BJ (cell line): Measurements from ENCODE around the gene KRTAP1-5. TPM values are rescaled to one million over a fixed set of nuclear protein-coding genes. Genes with fewer than 3 reads are reported as not detected.
"Not testable (repeated sequence)": the region's sequence is repeated elsewhere in the genome, so short reads cannot be mapped to it uniquely, and the experiment has no call there.

Experiments
- CTCF ChIA-PET: fragments of 350-600 bp; formaldehyde crosslinking; extraction: SDS; loops from one replicate; lab custom pipeline; 2021; ENCODE audit warnings: antibody characterized with exemption, inconsistent platforms; lab: Yijun Ruan, JAX
- POLR2A ChIA-PET: fragments of 300-600 bp; sonication (Branson Sonifier 250); formaldehyde crosslinking; extraction: SDS; loops from one replicate; lab custom pipeline; 2021; ENCODE audit warnings: antibody characterized with exemption; lab: Charles Lee
- DNase-seq: peaks from one replicate; pipeline ENCODE4 v3.0.0-alpha.2; 2011; ENCODE audit warnings: low read depth
- H3K27me3 ChIP-seq: 2 replicates; pipeline ENCODE4 v1.6.0; 2011; ENCODE audit warnings: low read length; ENCODE audit not compliant: control insufficient read depth, insufficient read depth
- H3K36me3 ChIP-seq: 2 replicates; pipeline ENCODE4 v1.5.1; 2011; ENCODE audit warnings: low read length; ENCODE audit not compliant: control insufficient read depth, insufficient read depth
- H3K4me3 ChIP-seq: 2 replicates; pipeline ENCODE4 v1.5.1; 2011; ENCODE audit warnings: low read depth, mild to moderate bottlenecking, control low read depth, low read length
- CTCF ChIP-seq: IDR thresholded peaks from 2 replicates; pipeline ENCODE4 v1.5.1; 2011; ENCODE audit warnings: low read depth, mild to moderate bottlenecking, control low read depth, inconsistent platforms, low read length, moderate library complexity; ENCODE audit not compliant: insufficient read depth
- polyA plus RNA-seq: library from polyadenylated mRNA; depleted of rRNA; stranded (reverse); fragments of >200 nt; gene quantifications from 2 replicates; pipeline ENCODE4 v1.2.3, GENCODE V29; 2011

KRTAP1-5 gene
- polyA plus RNA-seq, 1 experiment = 65.1 TPM

GRCh38 chr17:41003926-41004325 is 23.1 kb downstream of the KRTAP1-5 start:
- CTCF ChIA-PET = no interaction called here
- Histone ChIP-seq H3K27me3 (no peaks in the 10 kb centered on the region), H3K36me3 (no peaks in the 10 kb centered on the region), H3K4me3 (no peak overlapping the region)
- no peak for TF ChIP-seq CTCF
- no peak for DNase-seq
- POLR2A ChIA-PET = no interaction called here

- ChIA-PET CTCF (no interaction called here), POLR2A (no interaction called here)
- H3K27me3 ChIP-seq = no peaks in the 10 kb centered on the region
- TF ChIP-seq CTCF = no peak
- no peak overlapping the region for H3K4me3 ChIP-seq
- no peak for DNase-seq
- no peaks in the 10 kb centered on the region for H3K36me3 ChIP-seq
These were observed 24.2 kb downstream of the KRTAP1-5 start for GRCh38 chr17:41002814-41003213.

GRCh38 chr17:41001795-41002194 is 25.2 kb downstream of the KRTAP1-5 start:
- ChIA-PET CTCF (no interaction called here), POLR2A (interaction anchor here (0.6 kb wide), 1 partner anchor 183 kb away, joined by 6 read pairs; no protein-coding TSS in a partner anchor)
- no peak for DNase-seq
- Histone ChIP-seq H3K27me3 (no peaks in the 10 kb centered on the region), H3K36me3 (no peaks in the 10 kb centered on the region), H3K4me3 (no peak overlapping the region)
- TF ChIP-seq CTCF = no peak

GRCh38 chr17:40999563-40999962 is 27.4 kb downstream of the KRTAP1-5 start, which contains the start of gene KRTAP3-2:
Gene KRTAP3-2 (minus strand): TSS chr17:40999906. CDS start chr17:40999853, 53 bp downstream.
- DNase-seq, H3K27me3 ChIP-seq, H3K4me3 ChIP-seq, CTCF ChIA-PET, POLR2A ChIA-PET, H3K36me3 ChIP-seq: not testable (repeated sequence)

- no peak for TF ChIP-seq CTCF
- Histone ChIP-seq H3K36me3 (no peaks in the 10 kb centered on the region), H3K27me3 (no peaks in the 10 kb centered on the region), H3K4me3 (no peak overlapping the region)
- no peak for DNase-seq
- CTCF ChIA-PET = no interaction called here
- POLR2A ChIA-PET = no interaction called here
These were observed 29.6 kb downstream of the KRTAP1-5 start for GRCh38 chr17:40997361-40997760.

GRCh38 chr17:40996829-40997228 is 30.2 kb downstream of the KRTAP1-5 start:
- no peak for DNase-seq
- ChIA-PET POLR2A (no interaction called here), CTCF (no interaction called here)

More at GRCh38 chr17:40996829-40997228, 30.2 kb downstream of the KRTAP1-5 start:
- Histone ChIP-seq H3K27me3 (no peaks in the 10 kb centered on the region), H3K36me3 (no peaks in the 10 kb centered on the region), H3K4me3 (no peak overlapping the region)
- no peak for TF ChIP-seq CTCF
